IMR-90 (cell line): ENCODE data around the gene C10orf95. TPM values are rescaled to one million over a fixed set of nuclear protein-coding genes. Genes with fewer than 3 reads are reported as not detected.
A peak's percentile ranks its signal among the peaks of the same experiment; 100 is the strongest.

Experiments used
- ATAC-seq: fragments of 200-7000 bp; cut with Tn5 transposase; 2 replicates; pipeline ENCODE4 v1.9.1; 2020; ENCODE audit warnings: low read depth, mild to moderate bottlenecking, moderate library complexity
- BruUV-seq: library from RNA; stranded (reverse); fragments of 400-500 nt; replicated peaks from 2 replicates; lab custom pipeline; 2021; lab: Mats Ljungman, UMichigan
- CTCF ChIA-PET: fragments of 300-600 bp; formaldehyde crosslinking; extraction: SDS; loops from one replicate; lab custom pipeline; 2021; ENCODE audit warnings: antibody characterized with exemption; lab: Yijun Ruan, JAX
- POLR2A ChIA-PET: fragments of 300-600 bp; sonication (Branson Sonifier 250); formaldehyde crosslinking; loops from one replicate; lab custom pipeline; 2022; ENCODE audit warnings: antibody characterized with exemption; ENCODE audit not compliant: unreplicated experiment; lab: Charles Lee
- DNase-seq: peaks from one replicate; pipeline ENCODE4 v3.0.0; 2013
- H2AFZ ChIP-seq: replicated peaks from 2 replicates; pipeline ENCODE3; 2013; ENCODE audit warnings: low read length, mild to moderate bottlenecking; ENCODE audit not compliant: poor library complexity
- H2AK5ac ChIP-seq: 2 replicates; pipeline ENCODE4 v1.6.1; 2013; ENCODE audit warnings: low read depth, low read length, inconsistent platforms
- H2AK9ac ChIP-seq: replicated peaks from 2 replicates; pipeline ENCODE3; 2013; ENCODE audit warnings: mild to moderate bottlenecking, low read depth, low read length, moderate library complexity; ENCODE audit not compliant: poor library complexity
- H2BK120ac ChIP-seq: 2 replicates; pipeline ENCODE4 v1.6.1; 2013; ENCODE audit warnings: low read depth, low read length, inconsistent platforms
- H2BK15ac ChIP-seq: 3 replicates; pipeline ENCODE4 v1.6.1; 2013; ENCODE audit warnings: low read depth, low read length, inconsistent platforms
- H2BK20ac ChIP-seq: 2 replicates; pipeline ENCODE4 v1.6.1; 2013; ENCODE audit warnings: low read depth, mild to moderate bottlenecking, inconsistent platforms, low read length, moderate library complexity
- H2BK5ac ChIP-seq: 2 replicates; pipeline ENCODE4 v1.6.1; 2013; ENCODE audit warnings: mild to moderate bottlenecking, low read depth, low read length, inconsistent platforms; ENCODE audit not compliant: poor library complexity, severe bottlenecking
- H3K14ac ChIP-seq: replicated peaks from 2 replicates; pipeline ENCODE4 v1.6.1; 2013; ENCODE audit warnings: low read depth, low read length, inconsistent platforms
- H3K18ac ChIP-seq: 2 replicates; pipeline ENCODE4 v1.6.1; 2013; ENCODE audit warnings: low read depth, low read length, control low read depth
- H3K23ac ChIP-seq: 2 replicates; pipeline ENCODE4 v1.6.1; 2013; ENCODE audit warnings: low read depth, low read length, inconsistent platforms
- H3K27ac ChIP-seq: 2 replicates; pipeline ENCODE4 v1.5.1; 2013; ENCODE audit warnings: mild to moderate bottlenecking, control low read depth, low read length; ENCODE audit not compliant: insufficient read depth
- H3K27me3 ChIP-seq: 2 replicates; pipeline ENCODE4 v1.6.1; 2013; ENCODE audit warnings: low read length; ENCODE audit not compliant: control insufficient read depth, insufficient read depth
- H3K36me3 ChIP-seq: 2 replicates; pipeline ENCODE4 v1.6.1; 2013; ENCODE audit warnings: low read length, mixed read lengths; ENCODE audit not compliant: control insufficient read depth, insufficient read depth
- H3K4ac ChIP-seq: 2 replicates; pipeline ENCODE4 v1.6.1; 2013; ENCODE audit warnings: low read depth, low read length, inconsistent platforms
- H3K4me1 ChIP-seq: 2 replicates; pipeline ENCODE4 v1.6.1; 2013; ENCODE audit warnings: low read length, mixed read lengths; ENCODE audit not compliant: control insufficient read depth, insufficient read depth
- H3K4me2 ChIP-seq: 2 replicates; pipeline ENCODE4 v1.6.1; 2013; ENCODE audit warnings: low read depth, mild to moderate bottlenecking, control low read depth, low read length, moderate library complexity
- H3K4me3 ChIP-seq: 2 replicates; pipeline ENCODE4 v1.5.1; 2013; ENCODE audit warnings: low read depth, mild to moderate bottlenecking, control low read depth, low read length, moderate library complexity; ENCODE audit not compliant: insufficient read depth
- H3K56ac ChIP-seq: 2 replicates; pipeline ENCODE4 v1.6.1; 2013; ENCODE audit warnings: low read length, inconsistent platforms; ENCODE audit not compliant: insufficient read depth; ENCODE audit errors: extremely low read depth
- H3K79me1 ChIP-seq, 2 experiments: 2 replicates each; pipeline ENCODE4 v1.6.1; 2013; ENCODE audit warnings: low read length in 2 of 2, inconsistent platforms in 1 of 2, low read depth in 1 of 2
- H3K9ac ChIP-seq: 2 replicates; pipeline ENCODE4 v1.6.1; 2013; ENCODE audit warnings: low read depth, low read length, control low read depth
- H3K9me1 ChIP-seq: 2 replicates; pipeline ENCODE4 v1.6.1; 2013; ENCODE audit warnings: low read length, inconsistent platforms; ENCODE audit not compliant: insufficient read depth
- H3K9me3 ChIP-seq: 2 replicates; pipeline ENCODE4 v1.6.1; 2013; ENCODE audit warnings: low read length; ENCODE audit not compliant: control insufficient read depth, insufficient read depth
- H4K20me1 ChIP-seq: 2 replicates; pipeline ENCODE4 v1.6.1; 2013; ENCODE audit warnings: low read length, inconsistent platforms; ENCODE audit not compliant: insufficient read depth
- H4K5ac ChIP-seq: 2 replicates; pipeline ENCODE4 v1.6.1; 2013; ENCODE audit warnings: mild to moderate bottlenecking, low read depth, low read length, control low read depth
- H4K8ac ChIP-seq, 2 experiments: 2 replicates each; pipeline ENCODE4 v1.6.1; 2013; ENCODE audit warnings: low read depth in 2 of 2, low read length in 2 of 2, control low read depth in 1 of 2, inconsistent platforms in 1 of 2
- H4K91ac ChIP-seq: 2 replicates; pipeline ENCODE4 v1.6.1; 2013; ENCODE audit warnings: low read depth, low read length, inconsistent platforms; ENCODE audit not compliant: insufficient read depth
- BHLHE40 ChIP-seq: fragments of 150-350 bp; IDR thresholded peaks from 2 replicates; pipeline ENCODE4 v1.6.1; 2016; ENCODE audit warnings: mild to moderate bottlenecking, low read depth, low read length
- CHD1 ChIP-seq: IDR thresholded peaks from 2 replicates; pipeline ENCODE4 v1.6.1; 2012; ENCODE audit warnings: low read depth, low read length, improper control_type of control experiment
- MAZ ChIP-seq: IDR thresholded peaks from 2 replicates; pipeline ENCODE4 v1.6.1; 2012; ENCODE audit warnings: low read depth, mild to moderate bottlenecking, low read length, improper control_type of control experiment, moderate library complexity, borderline replicate concordance
- NFE2L2 ChIP-seq: fragments of 150-350 bp; IDR thresholded peaks from 2 replicates; pipeline ENCODE4 v1.6.1; 2016; ENCODE audit warnings: low read depth, mild to moderate bottlenecking, low read length
- RAD21 ChIP-seq: IDR thresholded peaks from 2 replicates; pipeline ENCODE4 v1.6.1; 2012; ENCODE audit warnings: low read length, improper control_type of control experiment
- RFX5 ChIP-seq: IDR thresholded peaks from 2 replicates; pipeline ENCODE4 v1.8.0; 2012; ENCODE audit warnings: low read depth, mild to moderate bottlenecking, low read length, moderate library complexity
- SMC3 ChIP-seq: fragments of 150-350 bp; IDR thresholded peaks from 2 replicates; pipeline ENCODE4 v1.6.1; 2016; ENCODE audit warnings: low read depth, mild to moderate bottlenecking, antibody characterized with exemption, low read length, moderate library complexity
- WGBS, 2 experiments: methylation state at CpG; one replicate each; pipeline versions ENCODE4 v1.1.5 to v1.1.7; 2013; ENCODE audit warnings: missing lambda C conversion rate in 2 of 2; ENCODE audit not compliant: insufficient read length in 1 of 2; ENCODE audit errors: extremely low coverage in 2 of 2; 5-methylcytosine and 5-hydroxymethylcytosine counted together
- dilution Hi-C: fragments of 300-500 bp; cut with HindIII; formaldehyde crosslinking; loops from one replicate; pipeline ENCODE4 v1.14.3; 2018; ENCODE audit warnings: low sequenced_read_pairs; ENCODE audit not compliant: unreplicated experiment
- in situ Hi-C: fragments of 300-500 bp; cut with MboI; formaldehyde crosslinking; loops from 3 replicates; pipeline ENCODE4 v1.14.3; 2019; ENCODE audit warnings: low sequenced_read_pairs, inconsistent platforms, mixed read lengths
- intact Hi-C: fragments of 100-400 bp; cut with micrococcal nuclease; formaldehyde crosslinking; loops from 2 replicates; pipeline ENCODE4 v1.10.0; 2022
- polyA plus RNA-seq, 3 experiments: library from polyadenylated mRNA; depleted of rRNA; stranded (reverse); fragments of >200 nt; gene quantifications; 2 replicates each; pipeline ENCODE4 v1.2.3, GENCODE V29; 2012; ENCODE audit warnings: low replicate concordance in 1 of 3
- total RNA-seq: library from RNA; depleted of rRNA; stranded (reverse); fragments of >200 nt; gene quantifications from 2 replicates; pipeline ENCODE4 v1.2.3, GENCODE V29; 2012
- TF ChIP-seq, protein P1 (sequence below): conservative IDR thresholded peaks from 2 replicates; pipeline ENCODE4 v1.5.1; 2012; ENCODE audit warnings: mild to moderate bottlenecking, low read depth, low read length, improper control_type of control experiment
- TF ChIP-seq, protein P2 (sequence below): fragments of 150-350 bp; IDR thresholded peaks from 2 replicates; pipeline ENCODE4 v1.6.1; 2017; ENCODE audit warnings: mild to moderate bottlenecking, antibody characterized with exemption, low read length, low read depth

Gene C10orf95
- total and polyA plus RNA-seq, 2 of the 4 experiments (the other 2 are of a cell fraction), result not detected

DNA sequence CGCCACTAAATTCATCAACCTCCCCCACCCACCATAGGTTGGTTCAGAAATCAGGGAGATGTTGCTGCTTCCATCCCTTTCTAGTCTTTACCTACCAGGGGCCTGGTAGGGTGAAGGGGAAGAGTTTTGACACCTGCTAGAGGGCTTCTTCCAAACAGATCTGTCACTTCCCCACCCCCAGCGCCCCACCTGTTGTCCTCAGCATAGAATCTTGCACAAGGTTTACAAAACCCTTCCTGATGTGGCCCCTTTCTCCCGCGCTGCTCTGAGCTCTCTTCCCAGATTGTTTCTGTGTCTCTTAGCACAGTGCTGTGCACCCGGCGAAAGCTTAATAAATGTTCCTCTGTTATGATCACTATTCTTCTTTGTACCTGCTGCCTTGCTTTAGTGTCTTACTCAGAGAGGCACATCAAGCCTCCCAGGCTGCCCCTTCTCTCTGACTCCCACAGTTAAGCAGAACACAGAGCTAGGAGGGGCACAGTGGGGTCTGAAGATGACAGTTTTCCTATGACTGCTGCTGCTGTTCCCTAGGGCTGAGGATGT, 11.2 kb upstream of the C10orf95 start:
- Histone ChIP-seq H3K27me3 (peaks cover 16% of the 10 kb centered on the region), H3K9ac (no peak overlapping the region), H4K5ac (no peak overlapping the region), H3K56ac (no peak overlapping the region), H2AK9ac (no peak overlapping the region), H3K18ac (no peak overlapping the region), H3K9me3 (no peaks in the 10 kb centered on the region), H3K79me1 (no peaks in the 10 kb centered on the region), H3K4me2 (no peak overlapping the region), H2AFZ (peak overlapping the region; percentile 53), H3K14ac (no peak overlapping the region), H3K4ac (no peak overlapping the region), H4K20me1 (no peaks in the 10 kb centered on the region), H2BK5ac (no peak overlapping the region), H2BK15ac (no peak overlapping the region), H3K27ac (no peak overlapping the region), H3K4me3 (no peak overlapping the region), H2BK20ac (no peak overlapping the region), H4K91ac (no peak overlapping the region), H2BK120ac (no peak overlapping the region), H4K8ac (no peak overlapping the region), H3K4me1 (peaks cover 8% of the 10 kb centered on the region), H3K9me1 (peaks cover 3% of the 10 kb centered on the region), H3K23ac (no peak overlapping the region), H2AK5ac (no peak overlapping the region), H3K36me3 (no peaks in the 10 kb centered on the region)
- dilution Hi-C loops (no loop called here), in situ Hi-C loops (no loop called here), intact Hi-C loops (no loop called here)
- TF ChIP-seq, protein P1, sequence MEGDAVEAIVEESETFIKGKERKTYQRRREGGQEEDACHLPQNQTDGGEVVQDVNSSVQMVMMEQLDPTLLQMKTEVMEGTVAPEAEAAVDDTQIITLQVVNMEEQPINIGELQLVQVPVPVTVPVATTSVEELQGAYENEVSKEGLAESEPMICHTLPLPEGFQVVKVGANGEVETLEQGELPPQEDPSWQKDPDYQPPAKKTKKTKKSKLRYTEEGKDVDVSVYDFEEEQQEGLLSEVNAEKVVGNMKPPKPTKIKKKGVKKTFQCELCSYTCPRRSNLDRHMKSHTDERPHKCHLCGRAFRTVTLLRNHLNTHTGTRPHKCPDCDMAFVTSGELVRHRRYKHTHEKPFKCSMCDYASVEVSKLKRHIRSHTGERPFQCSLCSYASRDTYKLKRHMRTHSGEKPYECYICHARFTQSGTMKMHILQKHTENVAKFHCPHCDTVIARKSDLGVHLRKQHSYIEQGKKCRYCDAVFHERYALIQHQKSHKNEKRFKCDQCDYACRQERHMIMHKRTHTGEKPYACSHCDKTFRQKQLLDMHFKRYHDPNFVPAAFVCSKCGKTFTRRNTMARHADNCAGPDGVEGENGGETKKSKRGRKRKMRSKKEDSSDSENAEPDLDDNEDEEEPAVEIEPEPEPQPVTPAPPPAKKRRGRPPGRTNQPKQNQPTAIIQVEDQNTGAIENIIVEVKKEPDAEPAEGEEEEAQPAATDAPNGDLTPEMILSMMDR, result no peak
- TF ChIP-seq MAZ (no peak), CHD1 (no peak), NFE2L2 (no peak), SMC3 (no peak), RFX5 (no peak), RAD21 (no peak), BHLHE40 (no peak)
- TF ChIP-seq, protein P2, sequence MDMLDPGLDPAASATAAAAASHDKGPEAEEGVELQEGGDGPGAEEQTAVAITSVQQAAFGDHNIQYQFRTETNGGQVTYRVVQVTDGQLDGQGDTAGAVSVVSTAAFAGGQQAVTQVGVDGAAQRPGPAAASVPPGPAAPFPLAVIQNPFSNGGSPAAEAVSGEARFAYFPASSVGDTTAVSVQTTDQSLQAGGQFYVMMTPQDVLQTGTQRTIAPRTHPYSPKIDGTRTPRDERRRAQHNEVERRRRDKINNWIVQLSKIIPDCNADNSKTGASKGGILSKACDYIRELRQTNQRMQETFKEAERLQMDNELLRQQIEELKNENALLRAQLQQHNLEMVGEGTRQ, result no peak
- no peak for ATAC-seq
- 17% methylated on average over 1 of the region's 6 CpGs; no CpG with 5 or more reads in 1 of the 2 experiments for WGBS, 2 experiments
- ChIA-PET POLR2A (no interaction called here), CTCF (no interaction called here)
- no peak for DNase-seq
- no TSS peak for BruUV-seq
